GM19035 (cell line): ENCODE results near the gene SH3GL1.

Experiments used
- ATAC-seq: cut with Tn5 transposase; IDR thresholded peaks from one replicate; pipeline ENCODE4 v1.9.1; 2021; ENCODE audit not compliant: unreplicated experiment

SH3GL1 gene

GRCh38 chr19:4399812-4400134 lies 574 bp downstream of the SH3GL1 start:
- ATAC-seq, result no peak

- ATAC-seq, result no peak
Observed at GRCh38 chr19:4396949-4397783, 3.2 kb downstream of the SH3GL1 start.

- ATAC-seq, result no peak
Observed at GRCh38 chr19:4393947-4394590, 6.3 kb downstream of the SH3GL1 start.

GRCh38 chr19:4391701-4392483 lies 8.5 kb downstream of the SH3GL1 start:
- ATAC-seq, result no peak

- ATAC-seq, result no peak
Observed at GRCh38 chr19:4391306-4391693, 9.0 kb downstream of the SH3GL1 start.

GRCh38 chr19:4390567-4391305 lies 9.6 kb downstream of the SH3GL1 start:
- no peak for ATAC-seq

- no peak for ATAC-seq
Observed at GRCh38 chr19:4390017-4390566, 10.3 kb downstream of the SH3GL1 start.

GRCh38 chr19:4389511-4390016 lies 10.8 kb downstream of the SH3GL1 start:
- ATAC-seq, result no peak

- ATAC-seq, result no peak
Observed at GRCh38 chr19:4389064-4389375, 11.3 kb downstream of the SH3GL1 start.

- no peak for ATAC-seq
Observed at GRCh38 chr19:4388337-4389063, 11.8 kb downstream of the SH3GL1 start.

GRCh38 chr19:4386041-4386782 lies 14.1 kb downstream of the SH3GL1 start:
- ATAC-seq, result no peak

GRCh38 chr19:4385291-4386040 lies 14.9 kb downstream of the SH3GL1 start:
- no peak for ATAC-seq

GRCh38 chr19:4380254-4380727 lies 20.1 kb downstream of the SH3GL1 start:
- ATAC-seq, result no peak

GRCh38 chr19:4379383-4380253 lies 20.7 kb downstream of the SH3GL1 start:
- no peak for ATAC-seq

- ATAC-seq, result no peak
Observed at GRCh38 chr19:4378886-4379285, 21.5 kb downstream of the SH3GL1 start.

- no peak for ATAC-seq
Observed at GRCh38 chr19:4376991-4377781, 23.2 kb downstream of the SH3GL1 start.

- ATAC-seq, result no peak
Observed at GRCh38 chr19:4376671-4376990, 23.7 kb downstream of the SH3GL1 start.
